ENCODE results near the gene RESF1.
A peak's percentile ranks its signal among the peaks of the same experiment; 100 is the strongest.

The RESF1 gene

DNA sequence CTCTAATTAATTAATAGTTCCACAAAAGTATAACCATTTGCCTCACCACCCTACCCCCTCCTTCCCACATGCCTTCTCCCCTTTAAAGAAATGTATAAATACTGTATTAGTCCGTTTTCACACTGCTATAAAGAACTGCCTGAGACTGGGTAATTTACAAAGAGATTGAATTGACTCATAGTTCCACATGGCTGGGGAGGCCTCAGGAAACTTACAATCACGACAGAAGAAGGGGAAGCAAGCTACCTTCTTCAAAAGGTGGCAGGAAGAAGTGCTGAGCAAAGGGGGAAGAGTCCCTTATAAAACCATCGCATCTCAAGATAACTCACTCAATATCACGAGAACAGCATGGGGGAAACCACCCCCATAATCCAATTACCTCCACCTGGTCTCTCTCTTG is 8.2 kb upstream of the RESF1 start:
- no peak overlapping the region for H3K4me3 ChIP-seq (ENCODE audit: low read depth, low read length)
- TF ChIP-seq, protein P1, sequence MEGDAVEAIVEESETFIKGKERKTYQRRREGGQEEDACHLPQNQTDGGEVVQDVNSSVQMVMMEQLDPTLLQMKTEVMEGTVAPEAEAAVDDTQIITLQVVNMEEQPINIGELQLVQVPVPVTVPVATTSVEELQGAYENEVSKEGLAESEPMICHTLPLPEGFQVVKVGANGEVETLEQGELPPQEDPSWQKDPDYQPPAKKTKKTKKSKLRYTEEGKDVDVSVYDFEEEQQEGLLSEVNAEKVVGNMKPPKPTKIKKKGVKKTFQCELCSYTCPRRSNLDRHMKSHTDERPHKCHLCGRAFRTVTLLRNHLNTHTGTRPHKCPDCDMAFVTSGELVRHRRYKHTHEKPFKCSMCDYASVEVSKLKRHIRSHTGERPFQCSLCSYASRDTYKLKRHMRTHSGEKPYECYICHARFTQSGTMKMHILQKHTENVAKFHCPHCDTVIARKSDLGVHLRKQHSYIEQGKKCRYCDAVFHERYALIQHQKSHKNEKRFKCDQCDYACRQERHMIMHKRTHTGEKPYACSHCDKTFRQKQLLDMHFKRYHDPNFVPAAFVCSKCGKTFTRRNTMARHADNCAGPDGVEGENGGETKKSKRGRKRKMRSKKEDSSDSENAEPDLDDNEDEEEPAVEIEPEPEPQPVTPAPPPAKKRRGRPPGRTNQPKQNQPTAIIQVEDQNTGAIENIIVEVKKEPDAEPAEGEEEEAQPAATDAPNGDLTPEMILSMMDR (IDR thresholded peaks at IDR 0.05; ENCODE audit: low read depth, low read length) = no peak

DNA sequence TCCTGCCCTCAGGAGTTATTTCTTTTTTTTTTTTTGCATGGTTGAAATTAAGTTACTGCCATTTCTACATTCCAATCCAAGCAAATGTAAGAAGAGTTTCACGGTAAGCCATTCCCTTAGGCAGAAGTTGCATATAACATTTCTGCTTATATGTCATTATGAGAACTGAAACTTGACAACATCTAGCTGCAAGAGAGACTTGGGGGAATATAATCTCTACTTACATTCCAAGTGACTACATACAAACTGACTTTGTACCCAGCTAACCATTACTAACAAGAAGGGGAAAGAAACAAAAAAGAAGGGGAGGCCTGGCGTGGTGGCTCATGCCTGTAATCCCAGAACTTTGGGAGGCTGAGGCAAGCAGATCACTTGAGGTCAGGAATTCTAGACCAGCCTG is 7.3 kb upstream of the RESF1 start:
- TF ChIP-seq, protein P1 (IDR thresholded peaks at IDR 0.05; ENCODE audit: low read depth, low read length) = no peak
- no peak overlapping the region for H3K4me3 ChIP-seq (ENCODE audit: low read depth, low read length)

DNA sequence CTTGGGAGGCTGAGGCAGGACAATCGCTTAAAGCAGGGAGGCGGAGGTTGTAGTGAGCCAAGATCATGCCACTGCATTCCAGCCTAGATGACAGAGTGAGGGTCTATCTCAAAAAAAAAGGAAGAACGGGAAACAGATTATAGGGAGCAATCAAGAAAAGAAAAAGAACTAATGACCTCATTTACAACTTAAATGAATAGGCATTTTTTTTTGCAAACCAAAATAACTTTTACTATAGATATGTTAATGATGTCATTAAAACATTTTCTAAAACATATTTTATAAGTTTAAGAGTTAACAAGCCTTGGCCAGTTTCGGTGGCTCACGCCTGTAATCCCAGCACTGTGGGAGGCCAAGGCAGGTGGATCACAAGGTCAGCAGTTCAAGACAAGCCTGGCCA is 6.8 kb upstream of the RESF1 start:
- TF ChIP-seq, protein P1 (IDR thresholded peaks at IDR 0.05; ENCODE audit: low read depth, low read length) = no peak
- H3K4me3 ChIP-seq (ENCODE audit: low read depth, low read length) = no peak overlapping the region

DNA sequence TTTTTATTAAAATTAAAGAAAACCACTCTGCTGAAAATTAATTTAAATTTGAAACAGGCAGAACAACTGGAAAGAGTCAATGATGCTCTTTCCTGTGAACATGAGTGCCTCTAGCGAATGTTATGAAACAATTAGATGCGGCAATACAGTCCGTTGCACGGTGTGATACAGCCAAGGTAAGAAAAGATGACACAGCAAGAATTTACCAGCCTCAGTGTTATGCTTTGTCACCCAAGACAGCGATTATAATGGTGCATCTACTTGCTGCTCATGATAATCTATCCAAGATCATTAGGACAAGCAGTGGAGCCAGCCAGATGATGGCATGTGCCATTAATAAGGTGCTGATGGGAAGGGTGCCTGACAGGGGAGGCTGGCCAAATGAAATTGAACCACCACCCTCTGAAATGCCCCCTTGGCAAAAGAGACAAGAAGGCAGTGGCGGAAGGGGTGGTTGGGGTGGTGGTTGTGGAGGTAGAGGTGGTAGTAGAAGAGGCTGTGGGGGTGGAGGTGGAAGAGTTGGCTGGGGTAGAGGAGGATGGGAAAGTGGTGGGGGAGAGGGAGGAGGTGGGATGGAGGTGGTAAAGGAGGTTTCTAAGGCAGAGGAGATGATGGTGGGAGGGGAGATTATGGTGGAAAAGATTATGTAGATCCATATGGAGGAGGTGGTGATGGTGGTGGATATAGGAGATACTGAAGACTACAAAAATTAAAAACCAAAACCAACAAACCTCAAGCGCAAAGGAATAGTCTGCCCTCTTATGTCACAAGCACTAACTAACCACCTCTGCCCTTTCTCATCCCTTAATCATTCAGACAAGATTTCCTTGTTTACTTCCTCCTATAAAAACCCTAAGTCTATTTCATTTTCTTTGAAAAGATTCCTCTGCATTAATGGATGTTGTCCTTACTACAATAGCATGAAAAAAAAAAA is 4.0 kb upstream of the RESF1 start:
- TF ChIP-seq, protein P1 (IDR thresholded peaks at IDR 0.05; ENCODE audit: low read depth, low read length) = no peak
- no peak overlapping the region for H3K4me3 ChIP-seq (ENCODE audit: low read depth, low read length)

DNA sequence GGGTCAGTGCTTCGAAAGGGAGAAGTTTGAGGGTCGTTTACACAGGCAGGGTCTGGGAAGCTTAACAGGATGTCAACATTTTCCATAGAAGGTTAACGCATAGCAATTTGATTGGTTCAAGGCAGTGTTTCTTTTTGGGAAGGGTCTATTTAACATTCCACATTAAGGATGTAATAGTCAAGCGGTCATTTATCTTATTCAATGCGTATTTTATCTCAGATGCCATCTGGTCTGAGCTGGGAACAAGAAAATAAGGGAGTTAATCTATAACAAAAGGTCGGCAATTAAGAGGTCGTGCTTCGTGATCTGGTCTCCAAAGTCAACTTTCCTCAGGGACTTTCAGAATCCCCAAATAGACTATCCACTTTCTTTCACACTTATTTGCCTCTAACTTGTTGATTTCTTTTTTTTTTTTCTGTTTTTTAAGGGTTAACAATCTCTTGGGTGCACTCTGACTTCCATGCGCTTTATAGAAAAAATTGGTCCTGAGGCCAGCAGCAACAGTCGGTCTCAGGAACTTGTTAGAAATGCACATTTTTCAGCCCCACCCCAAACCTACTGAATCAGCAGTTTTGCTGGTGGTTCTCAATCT is 550 bp upstream of the RESF1 start:
- TF ChIP-seq, protein P1 (IDR thresholded peaks at IDR 0.05; ENCODE audit: low read depth, low read length) = no peak
- peak overlapping the region; percentile 78 for H3K4me3 ChIP-seq (ENCODE audit: low read depth, low read length)

DNA sequence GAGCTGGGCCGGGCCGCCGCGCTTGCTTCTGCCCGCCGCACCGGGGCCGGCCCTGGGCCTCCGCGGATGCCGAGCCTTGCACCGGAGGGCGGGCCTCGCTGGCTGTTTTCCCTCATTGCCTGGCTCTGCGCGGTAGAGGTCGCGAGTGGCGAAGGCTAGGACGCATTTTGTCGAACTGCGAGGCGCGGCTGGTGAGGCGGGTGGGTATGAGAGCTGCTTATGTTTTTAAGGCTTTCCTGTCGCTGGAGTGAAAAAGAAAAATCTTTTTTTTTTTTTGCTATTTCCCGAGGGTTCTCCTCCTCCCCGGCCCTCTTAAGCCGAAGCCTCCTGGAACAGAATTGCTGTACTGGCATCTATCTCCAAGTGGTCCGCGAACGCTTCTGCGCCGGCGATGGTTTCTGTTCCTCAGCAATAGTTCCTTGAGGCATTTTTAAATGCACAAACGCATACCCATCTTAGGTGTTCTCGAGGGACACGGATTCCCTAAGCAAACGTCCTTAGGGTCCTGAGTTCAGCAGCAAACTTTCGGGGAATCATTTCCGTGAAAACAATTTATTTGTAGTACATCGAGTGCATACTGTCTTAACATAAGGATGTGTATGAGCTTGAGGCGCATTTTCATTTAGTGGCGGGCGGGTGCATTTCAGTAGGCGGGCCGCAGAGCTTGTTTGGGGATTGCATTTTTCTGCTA is 631 bp downstream of the RESF1 start:
- TF ChIP-seq, protein P1 (IDR thresholded peaks at IDR 0.05; ENCODE audit: low read depth, low read length) = no peak
- peak overlapping the region; percentile 78 for H3K4me3 ChIP-seq (ENCODE audit: low read depth, low read length)

All from WI38 (cell line).